Vagina (tissue), 2 donors: Measurements from ENCODE around the gene GRM4. TPM values are rescaled to one million over a fixed set of nuclear protein-coding genes. Genes with fewer than 3 reads are reported as not detected.
A peak's percentile ranks its signal among the peaks of the same experiment; 100 is the strongest.

Source experiments
- DNase-seq, 2 donors: peaks; one replicate each; pipeline ENCODE4 v3.0.0-alpha.2; 2017; ENCODE audit errors: extremely low spot score in 2 of 2
- H3K27ac ChIP-seq: fragments of 200-600 bp; sonication (generic); one replicate; pipeline ENCODE4 v1.5.1; 2019
- H3K27me3 ChIP-seq: fragments of 200-600 bp; sonication (generic); one replicate; pipeline ENCODE4 v1.5.1; 2019
- H3K36me3 ChIP-seq, 2 donors: fragments of 200-600 bp; sonication (generic); one replicate each; pipeline ENCODE4 v1.5.1; 2017 to 2019
- H3K4me1 ChIP-seq: fragments of 200-600 bp; sonication (generic); one replicate; pipeline ENCODE4 v1.5.1; 2019
- H3K4me3 ChIP-seq, 2 donors: fragments of 200-600 bp; sonication (generic); 1 replicate in 1 of 2; 2 replicates in 1 of 2; pipeline ENCODE4 v1.5.1; 2016 to 2019
- H3K9me3 ChIP-seq: fragments of 200-600 bp; sonication (generic); one replicate; pipeline ENCODE4 v1.5.1; 2019
- POLR2A ChIP-seq, 2 donors: fragments of 450-650 bp; IDR thresholded peaks; one replicate each; pipeline ENCODE4 v1.6.1; 2017; ENCODE audit warnings: antibody characterized with exemption in 2 of 2, mild to moderate bottlenecking in 2 of 2, moderate library complexity in 2 of 2
- POLR2AphosphoS5 ChIP-seq, 2 donors: sonication (generic); formaldehyde crosslinking; IDR thresholded peaks; one replicate each; pipeline ENCODE4 v1.9.0; 2017; ENCODE audit warnings: antibody characterized with exemption in 2 of 2, mild to moderate bottlenecking in 2 of 2, low read depth in 1 of 2; ENCODE audit not compliant: insufficient read depth in 1 of 2
- intact Hi-C: fragments of 100-400 bp; cut with DNase I; formaldehyde crosslinking; loops from one replicate; pipeline ENCODE4 v1.15.1; 2023
- total RNA-seq: library from RNA; depleted of rRNA; stranded (reverse); fragments of >200 nt; gene quantifications from one replicate; pipeline ENCODE4 v1.2.3, GENCODE V29; 2016
- TF ChIP-seq, protein P1 (sequence below), 3 experiments: fragments of 450-650 bp in 2 of 3; fragments of 200-600 bp in 1 of 3; sonication (generic) in 1 of 3; IDR thresholded peaks; one replicate each; pipeline ENCODE4 v1.5.1; 2017 to 2019; ENCODE audit warnings: antibody characterized with exemption in 3 of 3, mild to moderate bottlenecking in 2 of 3, moderate library complexity in 2 of 3

The GRM4 gene
- total RNA-seq, 1 donor from 2014 or later = not detected

DNA sequence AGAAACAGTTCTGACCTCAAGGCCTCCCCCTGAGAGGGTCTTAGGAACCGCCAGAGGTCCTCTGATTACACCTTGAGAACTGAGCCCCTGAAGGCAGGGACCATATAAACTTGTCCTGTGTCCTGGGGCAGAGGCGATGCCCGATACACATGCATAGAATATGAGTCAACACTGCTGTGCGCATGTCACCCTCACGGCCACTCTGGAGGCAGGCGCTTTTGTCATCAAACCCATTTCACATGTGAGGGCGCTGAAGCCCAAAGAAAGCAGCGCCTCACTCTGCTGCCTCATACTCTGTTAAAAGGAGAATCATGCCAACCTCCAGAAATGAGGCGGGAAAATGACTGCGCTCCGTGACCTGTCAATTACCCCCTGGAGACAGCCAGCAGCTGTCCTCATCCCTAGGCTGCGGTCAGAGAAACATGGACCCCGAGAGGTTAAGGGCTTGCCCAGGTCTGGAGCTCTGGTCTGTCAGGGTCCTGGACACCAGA, 158.3 kb downstream of the GRM4 start:
- peak in 1 of 2 donors; percentile 64 for DNase-seq

DNA sequence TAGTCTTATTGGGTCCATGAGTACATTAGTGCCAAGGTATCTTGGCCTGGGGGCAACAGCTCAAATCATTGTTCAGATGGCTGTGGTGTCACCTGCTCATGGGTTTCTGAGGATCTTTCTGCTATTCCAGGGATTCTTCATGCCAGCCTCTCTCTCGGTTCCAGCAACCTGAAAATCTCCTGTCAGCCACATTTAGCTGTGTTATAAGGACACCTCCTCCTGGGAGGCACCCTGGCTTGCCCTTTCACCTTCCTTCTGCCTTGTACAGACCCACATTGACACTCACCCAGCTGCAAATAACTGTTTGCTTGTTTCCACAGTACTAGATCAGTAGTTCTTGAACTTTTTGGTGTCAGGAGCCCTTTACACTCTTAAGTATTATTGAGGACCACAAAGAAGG, 159.9 kb downstream of the GRM4 start:
- no peak for DNase-seq
- TF ChIP-seq POLR2AphosphoS5 (IDR thresholded peaks at IDR 0.05; ENCODE audit: insufficient read depth in 1 of 2, low read depth in 1 of 2) (no peak), POLR2A (IDR thresholded peaks at IDR 0.05) (no peak)
- TF ChIP-seq, protein P1, sequence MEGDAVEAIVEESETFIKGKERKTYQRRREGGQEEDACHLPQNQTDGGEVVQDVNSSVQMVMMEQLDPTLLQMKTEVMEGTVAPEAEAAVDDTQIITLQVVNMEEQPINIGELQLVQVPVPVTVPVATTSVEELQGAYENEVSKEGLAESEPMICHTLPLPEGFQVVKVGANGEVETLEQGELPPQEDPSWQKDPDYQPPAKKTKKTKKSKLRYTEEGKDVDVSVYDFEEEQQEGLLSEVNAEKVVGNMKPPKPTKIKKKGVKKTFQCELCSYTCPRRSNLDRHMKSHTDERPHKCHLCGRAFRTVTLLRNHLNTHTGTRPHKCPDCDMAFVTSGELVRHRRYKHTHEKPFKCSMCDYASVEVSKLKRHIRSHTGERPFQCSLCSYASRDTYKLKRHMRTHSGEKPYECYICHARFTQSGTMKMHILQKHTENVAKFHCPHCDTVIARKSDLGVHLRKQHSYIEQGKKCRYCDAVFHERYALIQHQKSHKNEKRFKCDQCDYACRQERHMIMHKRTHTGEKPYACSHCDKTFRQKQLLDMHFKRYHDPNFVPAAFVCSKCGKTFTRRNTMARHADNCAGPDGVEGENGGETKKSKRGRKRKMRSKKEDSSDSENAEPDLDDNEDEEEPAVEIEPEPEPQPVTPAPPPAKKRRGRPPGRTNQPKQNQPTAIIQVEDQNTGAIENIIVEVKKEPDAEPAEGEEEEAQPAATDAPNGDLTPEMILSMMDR (IDR thresholded peaks at IDR 0.05) = no peak
- intact Hi-C loops = no loop called here
- Histone ChIP-seq H3K36me3 (no peaks in the 10 kb centered on the region), H3K4me3 (no peak overlapping the region), H3K9me3 (no peaks in the 10 kb centered on the region), H3K27me3 (no peaks in the 10 kb centered on the region), H3K27ac (no peak overlapping the region), H3K4me1 (peaks cover 6% of the 10 kb centered on the region)

More for the DNA sequence above, 158.3 kb downstream of the GRM4 start:
- Histone ChIP-seq H3K4me1 (peaks cover 6% of the 10 kb centered on the region), H3K9me3 (no peaks in the 10 kb centered on the region), H3K27ac (no peak overlapping the region), H3K36me3 (no peaks in the 10 kb centered on the region), H3K4me3 (no peak overlapping the region), H3K27me3 (no peaks in the 10 kb centered on the region)
- intact Hi-C loops = no loop called here
- TF ChIP-seq, protein P1 (IDR thresholded peaks at IDR 0.05) = no peak
- TF ChIP-seq POLR2A (IDR thresholded peaks at IDR 0.05) (no peak), POLR2AphosphoS5 (IDR thresholded peaks at IDR 0.05; ENCODE audit: insufficient read depth in 1 of 2, low read depth in 1 of 2) (no peak)

DNA sequence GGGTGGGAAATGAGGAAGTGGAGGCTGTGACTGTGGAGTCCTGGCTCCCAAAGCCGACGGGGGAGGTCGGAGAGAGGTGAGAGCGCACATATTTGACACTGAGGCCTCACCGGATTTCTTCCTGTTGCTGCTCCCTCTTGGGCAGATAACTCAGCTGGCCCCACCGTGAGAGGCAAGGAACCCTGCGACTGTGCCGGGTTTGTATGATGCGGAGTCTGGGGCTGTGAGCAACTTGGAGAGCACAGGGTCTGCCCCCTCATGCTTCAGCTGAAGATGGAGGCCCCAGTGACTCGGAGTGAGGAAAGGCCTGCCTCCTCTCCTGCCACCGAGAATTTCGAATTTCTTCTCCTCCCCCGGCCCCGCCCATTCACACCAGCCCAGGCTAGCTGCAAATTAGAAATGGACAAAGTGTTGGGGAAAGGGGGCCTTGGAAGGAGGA, 160.6 kb downstream of the GRM4 start:
- intact Hi-C loops = no loop called here
- no peaks in the 10 kb centered on the region for H3K27me3 ChIP-seq
- H3K27ac ChIP-seq = no peak overlapping the region
- TF ChIP-seq, protein P1 (IDR thresholded peaks at IDR 0.05) = no peak
- TF ChIP-seq POLR2A (IDR thresholded peaks at IDR 0.05) (no peak), POLR2AphosphoS5 (IDR thresholded peaks at IDR 0.05; ENCODE audit: insufficient read depth in 1 of 2, low read depth in 1 of 2) (no peak)
- no peaks in the 10 kb centered on the region for H3K9me3 ChIP-seq
- peaks cover 6% of the 10 kb centered on the region for H3K4me1 ChIP-seq
- H3K4me3 ChIP-seq = no peak overlapping the region
- DNase-seq = no peak
- H3K36me3 ChIP-seq = no peaks in the 10 kb centered on the region

DNA sequence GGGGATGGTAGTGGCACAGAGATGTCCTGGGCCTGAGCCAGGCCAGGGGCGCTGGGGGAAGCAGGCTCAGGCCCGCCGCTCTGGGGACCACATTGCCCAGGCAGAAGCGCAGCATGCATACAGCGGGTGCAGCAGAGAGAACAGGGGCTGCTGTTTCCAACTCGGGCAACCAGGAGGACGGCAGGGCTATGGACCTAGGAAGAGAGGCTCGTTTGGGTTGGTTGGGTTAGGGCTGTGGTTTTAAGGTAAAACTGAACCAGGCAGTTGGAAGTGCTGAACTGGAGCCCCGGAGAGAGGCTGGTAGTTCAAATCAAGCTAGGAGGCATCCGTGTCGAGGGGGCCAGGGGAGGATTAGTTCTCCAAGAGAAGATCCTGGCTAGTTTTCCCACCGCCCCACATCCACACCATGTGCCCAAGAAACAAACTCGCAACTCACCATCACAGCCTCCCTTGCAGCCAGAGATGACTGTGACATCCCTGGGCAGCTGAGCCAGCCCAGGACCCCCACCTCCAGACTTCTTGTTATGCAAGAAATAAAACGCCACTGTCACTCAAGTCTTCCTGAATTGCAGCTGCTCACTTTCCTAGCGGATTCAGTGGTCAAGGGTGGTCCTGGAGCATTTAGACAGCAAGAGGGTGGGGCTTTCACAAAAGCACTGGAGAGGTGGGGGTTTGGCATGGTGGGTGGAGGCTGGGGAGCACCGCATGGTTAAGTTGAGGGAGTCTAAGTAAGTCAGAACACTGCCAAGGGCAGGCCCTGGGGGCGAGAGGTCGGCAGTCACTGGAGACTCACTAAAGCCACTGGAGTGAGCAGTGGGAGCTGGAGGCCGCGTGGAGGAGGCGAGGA, 161.2 kb downstream of the GRM4 start:
- Histone ChIP-seq H3K4me3 (no peak overlapping the region), H3K36me3 (no peaks in the 10 kb centered on the region), H3K27me3 (no peaks in the 10 kb centered on the region), H3K27ac (no peak overlapping the region), H3K4me1 (peaks cover 6% of the 10 kb centered on the region), H3K9me3 (no peaks in the 10 kb centered on the region)
- no peak for DNase-seq
- intact Hi-C loops = no loop called here
- TF ChIP-seq, protein P1 (IDR thresholded peaks at IDR 0.05) = no peak
- no peak for TF ChIP-seq POLR2AphosphoS5 (IDR thresholded peaks at IDR 0.05; ENCODE audit: insufficient read depth in 1 of 2, low read depth in 1 of 2)
- no peak for TF ChIP-seq POLR2A (IDR thresholded peaks at IDR 0.05)
